SK-N-SH (cell line): ENCODE data around the gene RBL2. TPM values are rescaled to one million over a fixed set of nuclear protein-coding genes. Genes with fewer than 3 reads are reported as not detected.

Experiments used
- CTCF ChIA-PET: fragments of 300-600, 350-600 bp; formaldehyde crosslinking; extraction: SDS; loops from one replicate; lab custom pipeline; 2021; lab: Yijun Ruan, JAX
- POLR2A ChIA-PET: fragments of 350-600 bp; sonication (Branson Sonifier 250); formaldehyde crosslinking; extraction: SDS; loops from one replicate; lab custom pipeline; 2020; ENCODE audit warnings: antibody characterized with exemption, inconsistent platforms; lab: Yijun Ruan, JAX
- DNase-seq: peaks from one replicate; pipeline ENCODE4 v3.0.0; 2012
- H2AFZ ChIP-seq: fragments of 200-600 bp; sonication (generic); 2 replicates; pipeline ENCODE4 v1.8.1; 2016; ENCODE audit warnings: antibody characterized with exemption, mild to moderate bottlenecking, low read depth
- H3F3A ChIP-seq: fragments of 200-600 bp; sonication (generic); replicated peaks from 2 replicates; pipeline ENCODE3; 2016; ENCODE audit warnings: antibody characterized with exemption, mild to moderate bottlenecking; ENCODE audit not compliant: insufficient read depth
- H3K27ac ChIP-seq, 2 experiments: fragments of 200-500 bp in 1 of 2; fragments of 200-600 bp in 1 of 2; sonication (Bioruptor generic) in 1 of 2; sonication (generic), shearing (Covaris generic) in 1 of 2; 2 replicates each; pipeline versions ENCODE4 v1.5.1 to v1.6.1; 2014 to 2016; ENCODE audit warnings: low read depth in 2 of 2, inconsistent platforms in 1 of 2, low read length in 1 of 2, mild to moderate bottlenecking in 1 of 2, mixed read lengths in 1 of 2
- H3K27me3 ChIP-seq: fragments of 200-600 bp; sonication (generic), shearing (Covaris generic); 2 replicates; pipeline ENCODE4 v1.6.1; 2016; ENCODE audit warnings: mixed run types; ENCODE audit not compliant: insufficient read depth
- H3K36me3 ChIP-seq, 2 experiments: fragments of 200-500 bp in 1 of 2; fragments of 200-600 bp in 1 of 2; sonication (Bioruptor generic) in 1 of 2; sonication (generic) in 1 of 2; replicated peaks in 1 of 2; 2 replicates each; pipeline versions ENCODE3 to v1.5.1; 2014 to 2016; ENCODE audit warnings: low read length in 1 of 2, mild to moderate bottlenecking in 1 of 2; ENCODE audit not compliant: insufficient read depth in 2 of 2, control insufficient read depth in 1 of 2
- H3K4me1 ChIP-seq, 2 experiments: fragments of 200-500 bp in 1 of 2; fragments of 200-600 bp in 1 of 2; sonication (Bioruptor generic) in 1 of 2; sonication (generic), shearing (Covaris generic) in 1 of 2; 2 replicates each; pipeline versions ENCODE4 v1.5.1 to v1.6.1; 2014 to 2016; ENCODE audit warnings: low read depth in 1 of 2, low read length in 1 of 2, mixed run types in 1 of 2; ENCODE audit not compliant: insufficient read depth in 2 of 2, control insufficient read depth in 1 of 2
- H3K4me2 ChIP-seq: fragments of 200-600 bp; sonication (generic), shearing (Covaris generic); 2 replicates; pipeline ENCODE4 v1.6.1; 2017; ENCODE audit warnings: mixed run types
- H3K4me3 ChIP-seq, 2 experiments: fragments of 200-500 bp in 1 of 2; fragments of 200-600 bp in 1 of 2; sonication (Bioruptor generic) in 1 of 2; sonication (generic), shearing (Covaris generic) in 1 of 2; 2 replicates each; pipeline versions ENCODE4 v1.5.1 to v1.8.1; 2014 to 2016; ENCODE audit warnings: low read depth in 2 of 2, inconsistent platforms in 1 of 2, low read length in 1 of 2, mild to moderate bottlenecking in 1 of 2, mixed read lengths in 1 of 2, moderate library complexity in 1 of 2
- H3K79me2 ChIP-seq: fragments of 200-600 bp; sonication (generic); 2 replicates; pipeline ENCODE4 v1.8.1; 2017; ENCODE audit warnings: mild to moderate bottlenecking; ENCODE audit not compliant: insufficient read depth
- H3K9ac ChIP-seq: fragments of 200-600 bp; sonication (generic); 2 replicates; pipeline ENCODE4 v1.6.1; 2017; ENCODE audit warnings: mixed run types
- H3K9me2 ChIP-seq: fragments of 200-600 bp; sonication (generic); 2 replicates; pipeline ENCODE4 v1.6.1; 2017; ENCODE audit warnings: mixed run types
- H3K9me3 ChIP-seq: fragments of 200-600 bp; sonication (generic); 2 replicates; pipeline ENCODE4 v1.6.1; 2017; ENCODE audit warnings: mixed run types, mild to moderate bottlenecking, moderate library complexity
- H4K20me1 ChIP-seq: fragments of 200-600 bp; sonication (generic); 2 replicates; pipeline ENCODE4 v1.6.1; 2017; ENCODE audit warnings: mild to moderate bottlenecking, mixed run types; ENCODE audit not compliant: insufficient read depth
- CHD2 ChIP-seq: fragments of 150-350 bp; IDR thresholded peaks from 2 replicates; pipeline ENCODE4 v1.6.1; 2018; ENCODE audit warnings: low read length; ENCODE audit not compliant: partially characterized antibody
- CTCF ChIP-seq: fragments of 200-600 bp; sonication (generic); IDR thresholded peaks from 2 replicates; pipeline ENCODE4 v1.6.1; 2017; ENCODE audit warnings: antibody characterized with exemption, mild to moderate bottlenecking, moderate library complexity
- ELF1 ChIP-seq: IDR thresholded peaks from 2 replicates; pipeline ENCODE4 v1.4.0; 2012
- EZH2phosphoT487 ChIP-seq: fragments of 200-600 bp; sonication (generic); IDR thresholded peaks from 2 replicates; pipeline ENCODE4 v1.6.1; 2017; ENCODE audit warnings: low read depth, mixed run types, mild to moderate bottlenecking, antibody characterized with exemption, moderate library complexity, borderline replicate concordance
- FOSL2 ChIP-seq: IDR thresholded peaks from 2 replicates; pipeline ENCODE4 v1.4.0; 2012; ENCODE audit warnings: low read depth, mild to moderate bottlenecking, moderate library complexity, borderline replicate concordance
- FOXJ3 ChIP-seq: sonication (generic); formaldehyde crosslinking; IDR thresholded peaks from 2 replicates; pipeline ENCODE4 v1.5.1; 2020; ENCODE audit warnings: mild to moderate bottlenecking, missing genetic modification reagents
- GABPA ChIP-seq: IDR thresholded peaks from 2 replicates; pipeline ENCODE4 v1.4.0; 2012; ENCODE audit warnings: low read depth, mild to moderate bottlenecking
- IRF3 ChIP-seq: fragments of 150-350 bp; IDR thresholded peaks from 2 replicates; pipeline ENCODE4 v1.6.1; 2016; ENCODE audit warnings: mild to moderate bottlenecking, low read depth, low read length
- MAX ChIP-seq: IDR thresholded peaks from 2 replicates; pipeline ENCODE4 v1.4.0; 2012; ENCODE audit warnings: low read depth
- MXI1 ChIP-seq: IDR thresholded peaks from 2 replicates; pipeline ENCODE4 v1.6.1; 2012; ENCODE audit warnings: mild to moderate bottlenecking, low read depth, low read length, improper control_type of control experiment
- PBX3 ChIP-seq: IDR thresholded peaks from 2 replicates; pipeline ENCODE4; 2012
- POLR2AphosphoS5 ChIP-seq: IDR thresholded peaks from 2 replicates; pipeline ENCODE4 v1.6.1; 2012; ENCODE audit warnings: low read depth, low read length
- RCOR1 ChIP-seq: fragments of 150-350 bp; IDR thresholded peaks from 2 replicates; pipeline ENCODE4 v1.6.1; 2017; ENCODE audit warnings: antibody characterized with exemption, low read length
- SIN3A ChIP-seq: IDR thresholded peaks from 2 replicates; pipeline ENCODE4 v1.6.1; 2012; ENCODE audit warnings: low read depth, mild to moderate bottlenecking, low read length, moderate library complexity, borderline replicate concordance
- TCF12 ChIP-seq: IDR thresholded peaks from 2 replicates; pipeline ENCODE4 v1.4.0; 2012
- USF1 ChIP-seq: IDR thresholded peaks from 2 replicates; pipeline ENCODE4 v1.4.0; 2012; ENCODE audit warnings: low read depth, borderline replicate concordance
- YY1 ChIP-seq: IDR thresholded peaks from 2 replicates; pipeline ENCODE4 v1.4.0; 2012; ENCODE audit warnings: low read depth, mild to moderate bottlenecking
- whole genome bisulfite sequencing: methylation state at CpG from one replicate; pipeline ENCODE4 v1.1.6; 2017; ENCODE audit warnings: low lambda C conversion rate; 5-methylcytosine and 5-hydroxymethylcytosine counted together
- polyA plus RNA-seq, 3 experiments: library from polyadenylated mRNA; depleted of rRNA; stranded (reverse); fragments of >200 nt; gene quantifications; 2 replicates each; pipeline ENCODE4 v1.2.3, GENCODE V29; 2012

RBL2 gene
- polyA plus RNA-seq, 1 of the 3 experiments (the other 2 are of a cell fraction): 28.0 TPM

GRCh38 chr16:53433930-53434376 is 318 bp upstream of the RBL2 start (continued):
- no peak for TF ChIP-seq MXI1
- no peak for TF ChIP-seq CHD2

- Histone ChIP-seq H3K9ac (peak overlapping the region; percentile 87), H3K36me3 (peaks cover 4 to 6% of the 10 kb centered on the region in 2 experiments), H3K9me3 (no peaks in the 10 kb centered on the region), H3K4me3 (peak overlapping the region; percentile 87 to 88), H3K27ac (peak overlapping the region; percentile 67 to 73), H2AFZ (peak overlapping the region; percentile 80), H3K4me2 (peak overlapping the region; percentile 92), H3K79me2 (peaks cover 51% of the 10 kb centered on the region), H3F3A (no peaks in the 10 kb centered on the region), H4K20me1 (no peaks in the 10 kb centered on the region), H3K27me3 (no peaks in the 10 kb centered on the region), H3K9me2 (no peaks in the 10 kb centered on the region), H3K4me1 (peaks cover 9% of the 10 kb centered on the region in 2 experiments; a peak in 3 of 4 replicates)
- 0% methylated on average over 23 of the region's 28 CpGs for WGBS
- DNase-seq: peak; percentile 82
- peak; percentile 36; the same call in 1 of the 2 replicates for TF ChIP-seq POLR2AphosphoS5
- no peak for TF ChIP-seq CHD2
- TF ChIP-seq YY1: peak; percentile 12; the same call in 1 of the 2 replicates
- peak; percentile 51; the same call in 1 of the 2 replicates for TF ChIP-seq IRF3
- TF ChIP-seq PBX3: peak; percentile 93
- TF ChIP-seq TCF12: no peak
- TF ChIP-seq MXI1: peak; percentile 84
- TF ChIP-seq SIN3A: peak; percentile 96
- peak; percentile 40 for TF ChIP-seq MAX
- peak; percentile 23; the same call in 1 of the 2 replicates for TF ChIP-seq GABPA
- peak; percentile 93 for TF ChIP-seq ELF1
- no peak for TF ChIP-seq FOSL2
- CTCF ChIA-PET: interaction anchor here (1.5 kb wide), 1 partner anchor 74 kb away, joined by 3 read pairs; no protein-coding TSS in a partner anchor
- POLR2A ChIA-PET: interaction anchor here (3.4 kb wide), 1 partner anchor 68 kb away, joined by 18 read pairs; the partner anchor contains the start of gene AKTIP
These were observed 906 bp downstream of the RBL2 start for GRCh38 chr16:53435066-53435688.

GRCh38 chr16:53440125-53440524 is 5.9 kb downstream of the RBL2 start:
- CTCF ChIA-PET: no interaction called here
- H3K4me1 ChIP-seq: peaks cover 5 to 9% of the 10 kb centered on the region in 2 experiments; a peak in 3 of 4 replicates
- H3K9me2 ChIP-seq: no peaks in the 10 kb centered on the region
- DNase-seq: no peak
- H3K79me2 ChIP-seq: peaks cover 43% of the 10 kb centered on the region
- H3K9ac ChIP-seq: no peak overlapping the region
- 75% methylated on average over 5 of the region's 5 CpGs for WGBS
- H3K27ac ChIP-seq: no peak overlapping the region
- H3K4me2 ChIP-seq: no peak overlapping the region
- H2AFZ ChIP-seq: no peak overlapping the region
- H3K4me3 ChIP-seq: no peak overlapping the region
- no peaks in the 10 kb centered on the region for H4K20me1 ChIP-seq
- POLR2A ChIA-PET: no interaction called here
- H3K36me3 ChIP-seq: peaks cover 10 to 45% of the 10 kb centered on the region in 2 experiments
- H3K27me3 ChIP-seq: no peaks in the 10 kb centered on the region
- no peaks in the 10 kb centered on the region for H3K9me3 ChIP-seq
- peaks cover 8% of the 10 kb centered on the region for H3F3A ChIP-seq
- TF ChIP-seq EZH2phosphoT487 (no peak), CTCF (no peak), FOXJ3 (CRISPR knock-in tag) (no peak), PBX3 (no peak), CHD2 (no peak), RCOR1 (no peak), MAX (no peak), USF1 (no peak)
